ENCODE data around the gene TJP1. TPM values are rescaled to one million over a fixed set of nuclear protein-coding genes. Genes with fewer than 3 reads are reported as not detected.

TJP1 gene
- polyA plus RNA-seq, 1 experiment = 99.6 TPM

DNA sequence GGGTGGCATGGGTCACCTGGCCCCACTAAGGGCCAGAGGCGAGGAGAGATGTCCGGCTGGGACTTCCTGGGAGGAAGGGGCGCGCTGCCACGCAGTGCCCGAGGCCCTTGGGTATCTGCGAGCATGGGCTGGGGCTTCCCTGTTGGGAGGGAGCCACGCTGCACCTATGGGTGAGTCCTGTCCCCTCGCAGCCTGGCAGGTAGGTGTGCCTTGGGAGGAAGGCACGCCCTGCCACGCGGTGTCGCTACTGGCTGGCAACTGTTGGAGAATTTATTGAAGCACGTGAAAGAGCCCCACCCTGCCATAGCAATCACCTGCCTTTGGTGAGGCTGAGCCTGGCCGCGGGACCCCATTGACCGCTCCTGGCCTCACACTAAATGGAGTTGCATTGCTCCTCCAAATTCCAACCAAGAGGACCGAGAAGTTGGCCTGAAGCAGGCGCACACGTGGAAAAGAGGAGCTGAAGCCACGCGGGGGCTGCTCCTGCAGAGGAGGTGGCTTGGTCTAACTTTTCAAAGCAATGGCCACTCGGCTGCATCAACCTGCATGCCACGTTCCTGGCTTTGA, 134.2 kb downstream of the TJP1 start:
- peaks cover 3% of the 10 kb centered on the region; the same call in 1 of the 2 replicates for H3K9me3 ChIP-seq (ENCODE audit: control insufficient read depth, insufficient read depth, low read length)
- ChIA-PET CTCF (no interaction called here), POLR2A (no interaction called here)
- no peak overlapping the region for H3K4me3 ChIP-seq (ENCODE audit: low read depth, low read length)
- H3K27ac ChIP-seq (ENCODE audit: low read depth, low read length) = no peak overlapping the region
- H3K27me3 ChIP-seq (ENCODE audit: control insufficient read depth, insufficient read depth, low read length) = no peaks in the 10 kb centered on the region
- TF ChIP-seq, protein P1, sequence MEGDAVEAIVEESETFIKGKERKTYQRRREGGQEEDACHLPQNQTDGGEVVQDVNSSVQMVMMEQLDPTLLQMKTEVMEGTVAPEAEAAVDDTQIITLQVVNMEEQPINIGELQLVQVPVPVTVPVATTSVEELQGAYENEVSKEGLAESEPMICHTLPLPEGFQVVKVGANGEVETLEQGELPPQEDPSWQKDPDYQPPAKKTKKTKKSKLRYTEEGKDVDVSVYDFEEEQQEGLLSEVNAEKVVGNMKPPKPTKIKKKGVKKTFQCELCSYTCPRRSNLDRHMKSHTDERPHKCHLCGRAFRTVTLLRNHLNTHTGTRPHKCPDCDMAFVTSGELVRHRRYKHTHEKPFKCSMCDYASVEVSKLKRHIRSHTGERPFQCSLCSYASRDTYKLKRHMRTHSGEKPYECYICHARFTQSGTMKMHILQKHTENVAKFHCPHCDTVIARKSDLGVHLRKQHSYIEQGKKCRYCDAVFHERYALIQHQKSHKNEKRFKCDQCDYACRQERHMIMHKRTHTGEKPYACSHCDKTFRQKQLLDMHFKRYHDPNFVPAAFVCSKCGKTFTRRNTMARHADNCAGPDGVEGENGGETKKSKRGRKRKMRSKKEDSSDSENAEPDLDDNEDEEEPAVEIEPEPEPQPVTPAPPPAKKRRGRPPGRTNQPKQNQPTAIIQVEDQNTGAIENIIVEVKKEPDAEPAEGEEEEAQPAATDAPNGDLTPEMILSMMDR (IDR thresholded peaks at IDR 0.05; ENCODE audit: low read depth, low read length) = no peak
- DNase-seq (ENCODE audit: low read depth, low spot score) = no peak

DNA sequence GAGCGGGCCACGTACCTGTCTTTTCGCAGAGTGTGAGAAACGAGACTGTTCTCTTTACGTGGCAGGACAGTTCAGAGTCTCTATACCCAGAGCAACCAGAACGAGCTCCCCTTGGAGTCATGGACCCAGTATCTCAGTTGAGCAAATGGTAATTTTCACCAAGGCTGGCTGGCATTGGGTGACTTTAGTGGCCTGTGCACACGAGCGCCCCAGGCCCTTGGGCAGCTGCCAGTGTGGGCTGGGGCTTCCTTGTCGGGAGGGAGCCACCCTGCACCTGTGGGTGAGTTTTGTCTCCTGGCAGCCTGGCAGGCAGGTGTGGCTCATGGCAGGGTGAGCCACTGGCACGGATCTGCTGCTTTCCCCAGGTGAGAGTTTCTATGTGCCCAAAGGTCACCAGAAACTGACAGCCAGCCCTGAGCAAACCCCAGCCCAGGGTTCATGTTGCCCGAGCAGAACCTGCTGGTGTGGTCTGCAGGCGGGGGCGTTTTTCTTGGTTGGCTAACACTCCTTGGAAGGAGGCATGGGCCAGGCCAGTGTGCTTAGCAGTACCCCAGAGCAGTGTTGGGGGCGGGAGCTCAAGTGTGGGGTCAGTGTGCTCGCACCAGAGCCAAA, 135.0 kb downstream of the TJP1 start:
- DNase-seq (ENCODE audit: low read depth, low spot score) = no peak
- TF ChIP-seq, protein P1 (IDR thresholded peaks at IDR 0.05; ENCODE audit: low read depth, low read length) = no peak
- Histone ChIP-seq H3K27ac (ENCODE audit: low read depth, low read length) (no peak overlapping the region), H3K9me3 (ENCODE audit: control insufficient read depth, insufficient read depth, low read length) (peaks cover 3% of the 10 kb centered on the region; the same call in 1 of the 2 replicates), H3K4me3 (ENCODE audit: low read depth, low read length) (no peak overlapping the region), H3K27me3 (ENCODE audit: control insufficient read depth, insufficient read depth, low read length) (no peaks in the 10 kb centered on the region)
- POLR2A ChIA-PET = no interaction called here
- CTCF ChIA-PET = interaction anchor here (1.0 kb wide), 1 partner anchor 388 kb away, joined by 3 read pairs; no protein-coding TSS in a partner anchor

DNA sequence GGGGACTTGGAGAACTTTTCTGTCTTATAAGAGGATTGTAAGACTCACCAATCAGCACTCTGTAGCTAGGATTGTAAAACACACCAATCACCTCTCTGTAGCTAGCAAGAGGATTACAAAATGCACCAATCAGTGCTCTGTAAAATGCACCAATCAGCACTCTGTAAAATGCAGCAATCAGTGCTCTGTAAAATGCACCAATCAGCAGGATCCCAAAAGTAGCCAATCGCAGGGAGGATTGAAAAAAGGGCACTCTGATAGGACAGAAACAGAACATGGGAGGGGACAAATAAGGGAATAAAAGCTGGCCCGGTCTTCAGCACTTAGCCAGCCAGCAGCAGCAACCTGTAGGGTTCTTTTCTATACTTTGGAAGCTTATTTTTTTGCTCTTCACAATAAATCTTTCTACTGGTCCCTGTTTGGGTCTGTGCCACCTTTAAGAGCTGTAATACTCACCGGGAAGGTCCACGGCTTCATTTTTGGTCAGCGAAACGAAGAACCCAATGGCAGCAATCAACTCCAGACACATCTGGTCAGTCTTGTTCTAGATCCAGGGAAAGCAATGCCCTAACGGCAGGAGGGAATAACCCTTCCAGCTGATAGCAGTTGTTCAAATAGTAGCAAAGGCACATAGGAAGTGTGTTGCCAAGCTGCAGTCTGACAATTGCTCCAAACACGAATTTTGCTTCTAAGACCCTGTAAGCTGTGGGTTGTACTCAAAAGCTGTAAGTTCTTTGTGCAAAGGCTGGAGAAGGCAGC, 135.6 kb downstream of the TJP1 start:
- peaks cover 3% of the 10 kb centered on the region; the same call in 1 of the 2 replicates for H3K9me3 ChIP-seq (ENCODE audit: control insufficient read depth, insufficient read depth, low read length)
- TF ChIP-seq, protein P1 (IDR thresholded peaks at IDR 0.05; ENCODE audit: low read depth, low read length) = no peak
- H3K27me3 ChIP-seq (ENCODE audit: control insufficient read depth, insufficient read depth, low read length) = no peaks in the 10 kb centered on the region
- no peak for DNase-seq (ENCODE audit: low read depth, low spot score)
- H3K27ac ChIP-seq (ENCODE audit: low read depth, low read length) = no peak overlapping the region
- ChIA-PET POLR2A (no interaction called here), CTCF (interaction anchor here (1.0 kb wide), 1 partner anchor 388 kb away, joined by 3 read pairs; no protein-coding TSS in a partner anchor)
- H3K4me3 ChIP-seq (ENCODE audit: low read depth, low read length) = no peak overlapping the region

DNA sequence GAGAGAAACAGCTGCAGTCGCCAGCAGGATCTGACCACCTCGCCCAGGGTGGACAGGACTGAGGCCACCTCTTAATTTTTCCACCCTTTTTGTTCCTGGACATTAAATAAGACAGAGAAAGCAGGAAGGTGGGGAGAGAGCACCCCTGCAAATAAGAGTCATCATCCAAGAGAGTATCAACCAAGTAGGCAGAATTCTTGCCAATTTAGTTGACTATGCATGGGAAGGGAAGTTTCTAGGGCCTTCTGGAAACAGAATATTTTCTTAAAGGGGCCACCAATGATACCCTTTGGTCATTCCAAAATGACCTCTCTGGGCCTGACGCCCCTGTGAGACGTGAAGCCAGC, 136.2 kb downstream of the TJP1 start:
- Histone ChIP-seq H3K27ac (ENCODE audit: low read depth, low read length) (no peak overlapping the region), H3K27me3 (ENCODE audit: control insufficient read depth, insufficient read depth, low read length) (no peaks in the 10 kb centered on the region), H3K9me3 (ENCODE audit: control insufficient read depth, insufficient read depth, low read length) (peaks cover 3% of the 10 kb centered on the region; the same call in 1 of the 2 replicates), H3K4me3 (ENCODE audit: low read depth, low read length) (no peak overlapping the region)
- TF ChIP-seq, protein P1 (IDR thresholded peaks at IDR 0.05; ENCODE audit: low read depth, low read length) = no peak
- CTCF ChIA-PET = interaction anchor here (1.0 kb wide), 1 partner anchor 389 kb away, joined by 3 read pairs; no protein-coding TSS in a partner anchor
- POLR2A ChIA-PET = no interaction called here
- DNase-seq (ENCODE audit: low read depth, low spot score) = no peak
